Transverse colon (tissue), 4 donors: ENCODE measurements around the gene CCSER2.

Experiments used
- CTCF ChIP-seq, 5 experiments: fragments of 200-600 bp in 3 of 5; fragments of 450-650 bp in 2 of 5; sonication (generic) in 3 of 5; IDR thresholded peaks; 1 replicate in 2 of 5; 2 replicates in 3 of 5; pipeline ENCODE4 v1.5.1; 2016 to 2017; ENCODE audit warnings: antibody characterized with exemption in 5 of 5, inconsistent platforms in 3 of 5, mild to moderate bottlenecking in 2 of 5, moderate library complexity in 1 of 5
- POLR2A ChIP-seq: fragments of 450-650 bp; IDR thresholded peaks from one replicate; pipeline ENCODE4 v1.6.1; 2016; ENCODE audit warnings: antibody characterized with exemption, mild to moderate bottlenecking, moderate library complexity
- POLR2AphosphoS5 ChIP-seq, 3 donors: sonication (generic); formaldehyde crosslinking; IDR thresholded peaks; one replicate each; pipeline ENCODE4 v1.6.1; 2016; ENCODE audit warnings: antibody characterized with exemption in 3 of 3

DNA sequence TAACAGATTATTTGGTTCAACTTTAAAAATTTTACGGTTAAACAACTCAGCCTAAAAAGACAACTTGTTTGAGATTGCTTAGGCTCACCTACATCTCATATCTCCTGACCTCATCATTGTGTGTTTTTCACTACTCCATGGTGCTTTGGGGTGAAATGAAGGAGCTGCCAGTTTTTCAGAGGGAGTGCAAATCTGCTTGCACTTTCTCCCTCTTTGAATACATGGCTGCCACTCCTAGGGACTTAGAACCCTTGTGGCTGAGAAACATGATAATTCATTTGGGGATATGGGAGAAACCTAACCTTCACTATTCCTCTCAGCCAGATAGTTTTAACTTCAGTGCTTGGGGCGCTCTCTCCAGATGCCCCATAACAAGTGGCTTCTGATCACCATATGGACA, 2.7 kb downstream of the CCSER2 start:
- TF ChIP-seq CTCF (IDR thresholded peaks at IDR 0.05) (no peak), POLR2A (no peak), POLR2AphosphoS5 (IDR thresholded peaks at IDR 0.05) (no peak)
